GM19240 (cell line): ENCODE data around the gene MARCHF9.
"Not testable (repeated sequence)": the region's sequence is repeated elsewhere in the genome, so short reads cannot be mapped to it uniquely, and the experiment has no call there.

Experiments
- DNase-seq: peaks from one replicate; pipeline ENCODE4 v3.0.0; 2011; ENCODE audit warnings: low spot score; ENCODE audit not compliant: insufficient read length

MARCHF9 gene

GRCh38 chr12:57754411-57755193, at the start of gene MARCHF9:
Gene MARCHF9 (plus strand): TSS chr12:57755103. CDS start chr12:57755529, 426 bp downstream.
- peak; percentile 64 for DNase-seq

- no peak for DNase-seq
These were observed 47.7 kb upstream of the MARCHF9 start for GRCh38 chr12:57707250-57707649.

GRCh38 chr12:57708296-57708695, 46.6 kb upstream of the MARCHF9 start:
- no peak for DNase-seq

GRCh38 chr12:57712701-57713100, 42.2 kb upstream of the MARCHF9 start:
- DNase-seq, result no peak

- DNase-seq, result no peak
These were observed 41.7 kb upstream of the MARCHF9 start for GRCh38 chr12:57713209-57713608.

- DNase-seq, result not testable (repeated sequence)
These were observed 39.7 kb upstream of the MARCHF9 start for GRCh38 chr12:57715036-57715748.

GRCh38 chr12:57715786-57716185, 39.1 kb upstream of the MARCHF9 start:
- DNase-seq, result no peak

GRCh38 chr12:57716305-57716704, 38.6 kb upstream of the MARCHF9 start:
- DNase-seq, result no peak

- no peak for DNase-seq
These were observed 37.8 kb upstream of the MARCHF9 start for GRCh38 chr12:57717131-57717530.

- DNase-seq, result no peak
These were observed 36.9 kb upstream of the MARCHF9 start for GRCh38 chr12:57717846-57718640.

GRCh38 chr12:57718641-57719528, 36.0 kb upstream of the MARCHF9 start:
- no peak for DNase-seq

GRCh38 chr12:57719777-57720605, 34.9 kb upstream of the MARCHF9 start:
- DNase-seq, result no peak

GRCh38 chr12:57720606-57721595, 34.0 kb upstream of the MARCHF9 start:
- DNase-seq, result no peak

- not testable (repeated sequence) for DNase-seq
These were observed 32.9 kb upstream of the MARCHF9 start for GRCh38 chr12:57721846-57722608.

GRCh38 chr12:57722716-57723629, 31.9 kb upstream of the MARCHF9 start:
- no peak for DNase-seq

GRCh38 chr12:57723630-57723962, 31.3 kb upstream of the MARCHF9 start:
- no peak for DNase-seq
